COLO668 (cell line): ENCODE measurements around the gene TTF1.
"Not testable (repeated sequence)": the region's sequence is repeated elsewhere in the genome, so short reads cannot be mapped to it uniquely, and the experiment has no call there.

ENCODE experiments used
- DNase-seq: peaks from one replicate; lab custom pipeline; 2025; ENCODE audit not compliant: unreplicated experiment; lab: John Stamatoyannopoulos, UW

Gene TTF1

GRCh38 chr9:132412089-132412488, 5.4 kb upstream of the TTF1 start:
- peak; percentile 6 for DNase-seq

GRCh38 chr9:132411091-132411508, 4.5 kb upstream of the TTF1 start:
- peak; percentile 81 for DNase-seq

- DNase-seq: no peak
Measured at GRCh38 chr9:132410642-132411041, 4.0 kb upstream of the TTF1 start.

GRCh38 chr9:132409828-132410528, 3.3 kb upstream of the TTF1 start, which contains the start of gene CFAP77:
Gene CFAP77, plus strand, starts transcription at chr9:132410211. Its CDS starts 61 bp downstream, at chr9:132410272.
- DNase-seq: peak; percentile 34

GRCh38 chr9:132408521-132408920, 1.9 kb upstream of the TTF1 start:
- DNase-seq: no peak

GRCh38 chr9:132407196-132407595, 556 bp upstream of the TTF1 start:
- no peak for DNase-seq

GRCh38 chr9:132404228-132404881, 2.3 kb downstream of the TTF1 start:
- DNase-seq: no peak

GRCh38 chr9:132401824-132402223, 4.8 kb downstream of the TTF1 start:
- DNase-seq: no peak

GRCh38 chr9:132395560-132395959, 11.1 kb downstream of the TTF1 start:
- no peak for DNase-seq

- DNase-seq: no peak
Measured at GRCh38 chr9:132391449-132391848, 15.2 kb downstream of the TTF1 start.

GRCh38 chr9:132390966-132391365, 15.7 kb downstream of the TTF1 start:
- no peak for DNase-seq

- DNase-seq: no peak
Measured at GRCh38 chr9:132387133-132387532, 19.5 kb downstream of the TTF1 start.

- no peak for DNase-seq
Measured at GRCh38 chr9:132384376-132384775, 22.3 kb downstream of the TTF1 start.

- no peak for DNase-seq
Measured at GRCh38 chr9:132383462-132383883, 23.2 kb downstream of the TTF1 start.

GRCh38 chr9:132381966-132382541, 24.6 kb downstream of the TTF1 start:
- no peak for DNase-seq

GRCh38 chr9:132378416-132378815, 28.2 kb downstream of the TTF1 start:
- DNase-seq: not testable (repeated sequence)

GRCh38 chr9:132377769-132378168, 28.9 kb downstream of the TTF1 start:
- not testable (repeated sequence) for DNase-seq

GRCh38 chr9:132372177-132373095, 34.2 kb downstream of the TTF1 start:
- DNase-seq: no peak

- no peak for DNase-seq
Measured at GRCh38 chr9:132370592-132370991, 36.0 kb downstream of the TTF1 start.

GRCh38 chr9:132369421-132369820, 37.2 kb downstream of the TTF1 start:
- no peak for DNase-seq
